ENCODE measurements around the gene PREP.

Gene PREP

DNA sequence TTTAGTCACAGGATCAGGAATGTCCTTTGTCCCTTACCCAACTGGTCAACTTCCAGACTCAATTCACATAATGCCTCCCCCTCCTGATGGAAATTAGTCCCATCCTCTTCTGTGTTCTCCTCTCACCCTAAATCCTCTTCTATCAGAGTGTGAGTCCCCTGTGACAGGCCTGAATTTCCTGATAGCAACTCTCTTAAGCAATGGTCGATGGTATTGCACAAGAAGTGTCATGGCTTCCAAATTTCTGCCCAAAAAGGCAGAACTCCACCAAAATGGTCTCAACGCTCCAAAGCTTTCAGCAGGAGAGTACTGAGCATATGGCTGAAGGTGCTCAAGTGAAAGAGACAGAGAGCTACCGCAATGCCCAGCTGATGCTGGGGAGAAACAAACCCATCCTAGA lies 2.4 kb downstream of the PREP start:
- Histone ChIP-seq H3K4me3 (no peak overlapping the region), H3K27ac (no peak overlapping the region)

DNA sequence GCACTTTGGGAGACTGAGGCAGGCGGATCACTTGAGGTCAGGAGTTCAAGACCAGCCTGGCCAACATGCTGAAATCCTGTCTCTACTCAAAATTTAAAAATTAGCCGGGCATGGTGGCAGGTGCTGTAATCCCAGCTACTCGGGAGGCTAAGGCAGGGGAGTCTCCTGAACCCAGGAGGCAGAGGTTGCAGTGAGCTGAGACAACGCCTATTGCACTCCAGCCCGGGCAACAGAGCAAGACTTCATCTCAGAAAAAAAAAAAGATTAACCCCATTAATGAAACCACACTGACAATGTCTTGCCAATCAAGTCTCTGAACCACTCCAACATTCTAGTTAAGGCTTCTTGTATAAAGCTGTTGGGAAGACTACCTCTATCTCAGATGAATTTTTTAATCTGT lies 4.0 kb downstream of the PREP start:
- no peak overlapping the region for H3K4me3 ChIP-seq

GRCh38 chr6:105397987-105398386 lies 4.9 kb downstream of the PREP start:
- Histone ChIP-seq H3K27ac (no peak overlapping the region), H3K4me3 (no peak overlapping the region)

More for the DNA sequence above, 4.0 kb downstream of the PREP start:
- no peak overlapping the region for H3K27ac ChIP-seq

- H3K4me3 ChIP-seq, result no peak overlapping the region
- no peak overlapping the region for H3K27ac ChIP-seq
Measured at GRCh38 chr6:105391705-105392104, 11.2 kb downstream of the PREP start.

- H3K4me3 ChIP-seq, result no peak overlapping the region
- H3K27ac ChIP-seq, result no peak overlapping the region
Measured at GRCh38 chr6:105389543-105389942, 13.3 kb downstream of the PREP start.

GRCh38 chr6:105388392-105388791 lies 14.5 kb downstream of the PREP start:
- Histone ChIP-seq H3K27ac (no peak overlapping the region), H3K4me3 (no peak overlapping the region)

GRCh38 chr6:105384004-105384403 lies 18.9 kb downstream of the PREP start:
- Histone ChIP-seq H3K27ac (no peak overlapping the region), H3K4me3 (no peak overlapping the region)

GRCh38 chr6:105382958-105383357 lies 19.9 kb downstream of the PREP start:
- no peak overlapping the region for H3K27ac ChIP-seq
- H3K4me3 ChIP-seq, result no peak overlapping the region

DNA sequence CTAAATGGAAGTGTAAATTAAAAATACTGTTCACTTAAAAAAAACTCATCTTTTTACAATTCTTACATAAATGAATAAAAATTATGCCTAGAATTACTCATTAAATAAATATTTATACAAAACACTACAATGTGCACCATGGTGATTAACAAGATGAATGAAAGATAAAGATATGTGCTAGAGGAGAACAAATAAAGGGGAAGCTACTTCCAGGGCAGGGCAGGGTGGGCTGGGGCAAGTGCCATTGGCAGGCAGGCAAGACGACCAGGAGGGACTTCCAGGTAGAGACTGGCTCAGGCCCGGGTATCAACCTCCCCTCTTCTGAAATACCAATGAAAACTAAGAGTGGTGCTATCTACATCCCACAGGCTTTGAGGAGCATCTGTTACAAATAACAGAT lies 20.4 kb downstream of the PREP start:
- Histone ChIP-seq H3K27ac (no peak overlapping the region), H3K4me3 (no peak overlapping the region)

- Histone ChIP-seq H3K4me3 (no peak overlapping the region), H3K27ac (no peak overlapping the region)
Measured at GRCh38 chr6:105380634-105381033, 22.2 kb downstream of the PREP start.

- H3K4me3 ChIP-seq, result no peak overlapping the region
- no peak overlapping the region for H3K27ac ChIP-seq
Measured at GRCh38 chr6:105375797-105376196, 27.1 kb downstream of the PREP start.

DNA sequence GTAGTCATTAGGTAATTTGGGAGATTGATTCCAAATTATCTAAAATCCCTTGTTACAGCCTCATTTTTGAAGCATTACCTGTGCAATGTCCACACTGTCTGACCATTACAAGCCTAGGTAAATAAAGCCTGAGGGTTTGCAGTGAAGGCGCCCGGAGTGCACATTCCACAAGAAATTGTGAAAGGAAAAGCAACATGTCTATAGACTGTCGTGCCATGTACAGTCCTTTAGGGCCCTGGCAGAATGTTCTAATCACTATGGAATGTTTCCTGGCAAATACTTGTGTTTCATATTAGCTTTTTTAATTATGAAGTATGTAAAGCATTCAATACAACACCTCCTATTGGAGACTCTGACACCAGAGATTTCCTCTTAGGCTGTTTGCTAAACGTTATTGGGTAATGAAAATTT lies 28.9 kb downstream of the PREP start:
- H3K27ac ChIP-seq, result peak overlapping the region in 1 of 21 experiments; percentile 14
- H3K4me3 ChIP-seq, result no peak overlapping the region

DNA sequence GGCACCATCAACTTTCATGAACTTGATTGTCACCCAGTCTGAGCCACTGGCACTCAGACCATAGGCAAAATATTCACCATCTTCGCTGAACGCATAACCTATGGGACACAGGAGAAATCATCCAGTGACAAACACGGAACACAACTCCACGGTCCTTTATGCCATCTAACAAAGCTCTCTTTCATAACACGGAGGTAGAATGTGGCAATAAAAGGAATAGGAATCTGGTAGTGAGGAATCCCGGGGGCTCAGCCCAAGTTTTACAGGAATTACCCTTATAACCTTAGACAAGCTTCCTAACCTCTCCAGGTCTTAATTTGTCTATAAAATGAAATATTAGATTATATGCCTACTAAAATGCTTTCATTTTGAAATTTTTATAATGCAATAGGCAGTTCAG lies 29.4 kb downstream of the PREP start:
- Histone ChIP-seq H3K27ac (peak overlapping the region in 3 of 21 experiments; percentile 14 to 19 (median 18)), H3K4me3 (no peak overlapping the region)

DNA sequence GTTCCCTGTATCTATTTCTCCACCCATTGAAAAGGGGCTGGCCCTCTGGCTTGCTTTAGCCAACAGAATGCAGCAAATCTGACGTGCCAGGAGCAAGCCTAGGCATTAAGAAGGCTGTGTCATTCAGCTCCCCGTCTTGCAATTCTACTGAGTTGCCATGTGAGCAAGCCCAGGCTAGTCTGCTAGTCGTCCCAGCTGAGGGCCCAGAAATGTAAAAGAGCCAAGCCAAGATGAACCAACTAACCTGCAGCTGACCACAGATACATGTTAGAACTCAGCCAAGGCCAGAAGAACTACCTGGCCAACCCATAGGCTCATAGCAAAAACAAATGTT lies 30.1 kb downstream of the PREP start:
- Histone ChIP-seq H3K4me3 (no peak overlapping the region), H3K27ac (peak overlapping the region in 4 of 21 experiments; percentile 5 to 55 (median 18))

DNA sequence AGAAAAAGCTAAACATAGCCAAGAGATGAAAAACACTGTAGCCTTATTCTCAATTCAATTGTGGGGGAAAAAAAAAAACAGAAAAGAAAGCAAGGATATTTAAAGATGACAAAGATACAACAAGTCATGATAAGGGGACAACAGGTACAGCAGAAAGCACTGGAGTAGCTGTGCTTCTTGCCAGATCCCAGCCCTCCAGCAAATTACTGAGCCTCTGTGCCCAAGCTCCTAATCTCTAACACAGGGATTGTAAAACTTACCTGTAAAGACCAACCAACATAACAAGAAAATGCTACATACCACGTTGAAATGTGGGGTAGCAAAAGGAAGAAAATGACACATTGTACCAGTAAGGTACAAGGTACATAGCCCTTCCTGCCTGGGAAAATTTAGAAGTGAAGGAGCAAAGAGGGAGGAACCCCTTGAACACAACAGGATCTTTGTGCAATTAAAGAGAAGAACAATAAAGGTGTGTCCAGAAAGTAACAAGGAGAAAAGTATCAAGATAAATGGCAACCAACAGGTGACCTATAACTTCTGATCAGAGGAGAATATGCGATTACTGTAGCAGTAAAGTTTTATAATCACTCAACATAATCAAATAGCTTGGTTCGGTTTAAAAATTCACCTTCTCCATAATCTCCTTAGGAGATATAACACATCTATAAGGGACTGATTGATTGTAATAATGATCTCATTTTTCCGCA lies 30.6 kb downstream of the PREP start:
- H3K4me3 ChIP-seq, result no peak overlapping the region
- H3K27ac ChIP-seq, result peak overlapping the region in 9 of 21 experiments; percentile 5 to 64 (median 44)

- H3K4me3 ChIP-seq, result no peak overlapping the region
- no peak overlapping the region for H3K27ac ChIP-seq
Measured at GRCh38 chr6:105370351-105370750, 32.5 kb downstream of the PREP start.

GRCh38 chr6:105369145-105369544 lies 33.7 kb downstream of the PREP start:
- no peak overlapping the region for H3K4me3 ChIP-seq
- no peak overlapping the region for H3K27ac ChIP-seq

GRCh38 chr6:105364243-105364642 lies 38.6 kb downstream of the PREP start:
- H3K27ac ChIP-seq, result peak overlapping the region in 8 of 21 experiments; percentile 6 to 65 (median 28)
- no peak overlapping the region for H3K4me3 ChIP-seq

DNA sequence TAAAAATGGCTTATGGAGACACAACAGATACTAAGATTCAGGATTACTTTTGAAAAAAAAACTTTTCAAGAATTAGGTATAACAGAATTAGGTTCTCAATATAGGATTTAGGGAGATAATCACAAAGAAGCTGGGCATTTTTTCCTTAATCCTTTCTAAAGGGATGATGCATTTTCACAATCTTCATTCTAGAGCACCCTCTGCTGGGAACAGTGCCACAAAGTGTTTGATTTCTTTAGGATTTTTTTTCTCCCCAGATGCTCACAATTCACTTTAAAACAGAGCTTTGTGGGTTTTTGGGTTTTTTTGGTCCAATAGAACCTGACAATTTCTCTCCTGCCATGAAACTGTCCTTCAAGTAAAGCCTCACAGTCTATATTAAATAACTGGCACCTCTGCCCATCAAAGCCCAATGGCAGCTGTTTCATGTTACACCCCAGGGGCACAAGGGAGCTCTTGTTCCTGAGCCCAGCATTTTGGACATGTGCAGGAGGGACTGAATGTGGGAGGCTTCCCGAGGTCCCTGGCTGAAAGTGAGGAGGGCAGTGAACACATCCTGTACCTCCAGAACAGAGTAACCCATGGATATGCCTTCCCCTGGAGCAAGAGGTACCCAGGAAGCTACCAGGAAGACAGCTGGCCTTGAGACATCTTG lies 39.7 kb downstream of the PREP start:
- H3K4me3 ChIP-seq, result no peak overlapping the region
- H3K27ac ChIP-seq, result peak overlapping the region in 8 of 21 experiments; percentile 6 to 65 (median 28)

DNA sequence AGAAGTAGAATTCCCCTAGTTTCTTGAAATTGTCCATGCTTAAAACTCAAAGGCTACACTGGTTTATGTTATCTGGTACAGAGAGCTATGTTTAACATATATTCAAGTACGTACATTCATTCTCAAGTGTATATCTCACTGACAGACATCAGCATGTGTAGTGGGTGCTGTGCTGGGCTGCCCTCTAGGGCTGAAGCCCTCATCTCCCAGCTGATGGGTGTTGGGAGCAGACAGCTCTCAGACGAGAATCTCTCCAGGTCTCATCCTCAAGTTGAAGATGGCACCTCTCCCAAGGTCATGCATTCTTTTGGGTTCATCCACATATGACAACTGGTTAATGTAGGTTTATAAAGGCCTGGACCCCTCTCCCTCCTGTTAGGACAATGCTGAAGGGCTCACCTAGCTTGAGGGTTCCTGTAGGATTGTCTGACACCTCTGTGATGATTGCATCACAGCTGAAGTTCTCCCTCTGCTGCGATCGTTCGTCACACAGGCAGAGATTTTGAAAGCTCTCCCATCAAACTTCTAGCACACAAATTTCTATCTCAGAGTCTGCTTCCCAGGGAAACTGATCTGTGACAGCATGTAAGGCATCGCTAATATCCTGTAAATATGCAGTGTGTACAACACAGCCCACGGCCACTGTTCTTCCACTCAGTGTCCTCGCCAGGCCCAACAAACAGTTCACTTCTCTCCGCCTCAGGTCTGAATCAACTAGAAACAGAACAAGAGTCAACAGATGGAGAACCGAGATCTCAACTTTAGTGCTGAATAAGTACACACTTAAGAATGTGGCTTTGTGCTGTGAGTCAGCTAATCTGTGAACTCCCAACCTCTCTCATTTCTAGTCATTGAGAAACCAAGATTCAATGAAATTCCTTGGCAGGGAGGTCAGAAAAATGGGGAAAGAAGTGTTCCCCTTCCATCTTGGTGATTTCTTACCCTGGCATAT lies 43.2 kb downstream of the PREP start:
- Histone ChIP-seq H3K4me3 (no peak overlapping the region), H3K27ac (peak overlapping the region in 1 of 21 experiments; percentile 10)
